Measurements from ENCODE around the gene ALMS1.
"Not testable (repeated sequence)": the region's sequence is repeated elsewhere in the genome, so short reads cannot be mapped to it uniquely, and the experiment has no call there.

Gene ALMS1

GRCh38 chr2:73402386-73403103, 16.9 kb downstream of the ALMS1 start:
- no peak for DNase-seq

DNA sequence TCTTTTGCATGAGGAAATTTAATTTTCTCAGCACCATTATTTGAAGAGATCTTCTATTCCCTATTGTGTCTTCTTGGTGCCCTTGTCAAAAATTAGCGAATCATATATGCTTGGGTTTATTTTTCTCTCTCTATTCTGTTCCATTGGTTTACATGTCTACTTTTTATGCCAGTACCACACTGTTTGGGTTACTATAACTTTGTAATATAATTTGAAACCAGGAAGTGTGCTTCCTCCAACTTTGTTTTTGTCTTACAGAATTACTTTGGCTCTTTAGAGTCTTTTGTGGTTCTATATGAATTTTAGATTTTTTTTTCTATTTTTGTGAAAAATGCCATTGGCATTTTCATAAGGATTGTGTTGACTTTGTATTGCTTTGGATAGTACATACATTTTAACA, 17.6 kb downstream of the ALMS1 start:
- DNase-seq, result no peak

- no peak for DNase-seq
These were observed 18.8 kb downstream of the ALMS1 start for GRCh38 chr2:73404409-73404808.

GRCh38 chr2:73406996-73407395, 21.4 kb downstream of the ALMS1 start:
- no peak for DNase-seq

DNA sequence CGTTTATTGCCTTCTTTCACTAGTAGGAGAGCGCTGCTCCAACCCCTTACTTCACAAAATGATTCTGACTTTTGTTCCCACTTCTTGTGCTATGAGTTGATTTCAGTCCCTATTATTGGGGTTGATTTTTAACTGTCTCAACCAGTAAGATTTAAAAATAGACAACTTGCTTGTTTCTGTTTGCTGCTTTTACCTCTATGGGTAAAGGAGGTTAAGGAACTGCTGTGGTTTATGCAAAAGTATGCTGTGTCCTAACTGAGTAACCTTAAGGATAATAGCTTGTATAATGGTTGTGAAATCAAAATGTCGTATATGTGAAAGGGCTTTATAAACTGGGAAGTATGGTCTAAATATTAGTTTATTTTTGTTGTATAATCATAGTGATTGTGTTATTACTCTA, 22.6 kb downstream of the ALMS1 start:
- no peak for DNase-seq

DNA sequence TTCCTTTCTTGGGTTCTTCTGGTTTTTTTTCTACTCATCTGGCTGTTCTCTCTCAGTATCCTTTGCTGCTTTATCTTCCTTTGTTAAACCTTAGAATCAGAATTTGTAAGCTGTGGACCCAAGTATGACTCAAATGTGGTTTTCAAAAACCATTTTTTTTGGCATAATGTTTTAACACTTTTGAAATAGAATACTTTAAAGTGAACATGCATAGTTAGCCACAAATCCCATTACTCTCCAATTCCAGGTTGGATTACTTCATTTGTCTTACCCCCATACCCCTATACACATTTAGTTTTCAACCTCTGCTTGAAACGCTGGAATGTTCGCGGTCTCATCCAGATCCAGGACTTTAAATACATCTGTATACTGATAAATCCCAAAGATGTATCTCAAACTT, 29.1 kb downstream of the ALMS1 start:
- no peak for DNase-seq

GRCh38 chr2:73415906-73416305, 30.3 kb downstream of the ALMS1 start:
- DNase-seq, result no peak

DNA sequence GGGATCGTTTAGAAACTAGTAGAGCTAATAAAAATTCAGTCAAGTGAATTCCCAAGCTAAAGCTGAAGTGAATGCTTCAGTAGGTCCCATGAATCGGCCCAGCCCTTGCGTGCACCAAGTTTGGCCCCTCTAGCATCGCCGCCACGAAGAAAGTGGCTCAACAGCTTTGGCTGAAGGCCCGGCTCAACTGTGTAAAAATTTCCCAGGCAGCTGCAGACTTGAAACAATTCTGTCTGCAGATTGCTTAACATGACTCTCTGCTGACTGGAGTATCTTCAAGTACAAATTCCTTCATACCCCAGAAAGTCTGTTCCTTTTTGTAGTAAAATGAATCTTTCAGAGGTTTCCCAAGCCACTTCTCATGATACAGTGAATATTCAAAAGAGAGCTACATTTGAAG, 32.7 kb downstream of the ALMS1 start:
- DNase-seq, result no peak

DNA sequence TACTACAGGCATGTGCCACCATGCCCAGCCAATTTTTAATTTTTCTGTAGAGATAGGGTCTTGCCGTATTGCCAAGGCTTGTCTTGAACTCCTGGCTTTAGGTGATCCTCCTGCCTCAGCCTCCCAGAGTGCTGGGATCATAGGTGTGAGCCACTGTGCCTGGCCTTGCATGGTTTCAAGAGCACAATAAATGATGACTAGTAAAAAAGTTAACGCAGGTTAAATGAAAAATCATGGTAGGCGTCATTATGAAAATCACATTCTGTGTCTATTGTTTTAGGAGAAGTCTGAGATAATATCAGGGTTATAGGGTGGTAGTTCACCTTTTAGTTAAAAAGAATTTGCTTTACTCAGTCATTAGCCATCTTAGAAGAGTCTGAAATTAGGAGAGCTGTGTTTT, 38.3 kb downstream of the ALMS1 start:
- no peak for DNase-seq

- DNase-seq, result no peak
These were observed 40.5 kb downstream of the ALMS1 start for GRCh38 chr2:73426176-73426575.

DNA sequence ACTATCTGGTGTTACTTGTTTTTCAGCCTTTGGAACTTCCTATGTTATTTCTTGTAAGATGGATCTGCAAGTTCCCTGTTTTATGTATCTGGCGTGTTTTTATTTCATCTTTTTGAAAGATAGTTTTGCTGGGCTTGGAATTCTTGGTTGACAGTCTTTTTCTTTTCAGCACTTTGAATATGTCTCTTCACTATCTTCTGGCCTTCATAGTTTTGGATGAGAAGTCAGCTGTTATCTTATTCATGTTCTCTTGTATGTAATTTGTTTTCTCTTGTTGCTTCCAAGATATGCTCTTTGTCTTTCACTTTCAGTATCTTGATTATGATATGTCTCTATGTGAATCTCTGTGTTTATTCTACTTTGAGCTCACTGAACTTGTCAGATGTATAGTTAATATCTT, 50.4 kb downstream of the ALMS1 start:
- DNase-seq, result no peak

- no peak for DNase-seq
These were observed 58.6 kb downstream of the ALMS1 start for GRCh38 chr2:73444202-73444601.

DNA sequence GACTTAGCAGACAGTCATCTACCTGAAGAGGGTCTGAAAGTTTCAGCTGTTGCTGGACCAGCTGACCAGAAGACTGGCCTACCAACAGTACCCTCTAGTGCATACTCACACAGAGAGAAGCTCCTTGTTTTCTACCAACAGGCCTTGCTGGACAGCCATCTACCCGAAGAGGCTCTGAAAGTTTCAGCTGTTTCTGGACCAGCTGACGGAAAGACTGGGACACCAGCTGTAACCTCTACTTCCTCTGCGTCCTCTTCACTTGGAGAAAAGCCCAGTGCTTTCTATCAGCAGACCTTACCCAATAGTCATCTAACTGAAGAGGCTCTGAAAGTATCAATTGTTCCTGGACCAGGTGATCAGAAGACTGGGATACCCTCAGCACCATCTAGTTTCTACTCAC, 63.2 kb downstream of the ALMS1 start:
- no peak for DNase-seq

GRCh38 chr2:73449404-73449803, 63.8 kb downstream of the ALMS1 start:
- no peak for DNase-seq

- no peak for DNase-seq
These were observed 65.8 kb downstream of the ALMS1 start for GRCh38 chr2:73451263-73451972.

DNA sequence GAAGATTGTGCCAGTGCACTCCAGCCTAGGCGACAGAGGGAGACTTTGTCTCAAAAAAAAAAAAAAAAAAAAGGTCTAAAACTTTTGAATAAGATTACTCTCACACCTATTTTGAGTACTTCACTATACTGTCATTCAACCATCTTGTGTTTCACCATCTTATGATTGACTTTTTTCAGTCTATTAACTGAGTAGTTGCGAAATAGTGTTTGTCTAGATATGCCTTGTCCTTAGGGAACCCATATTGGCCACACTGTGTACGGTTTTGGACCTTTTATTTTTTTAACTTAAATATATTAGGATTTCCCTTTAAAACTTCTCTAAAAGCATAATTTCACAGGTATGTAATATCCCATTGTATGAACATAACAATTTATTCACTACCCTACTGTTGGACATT, 72.3 kb downstream of the ALMS1 start:
- no peak for DNase-seq

GRCh38 chr2:73462388-73462787, 76.8 kb downstream of the ALMS1 start:
- DNase-seq, result not testable (repeated sequence)

- DNase-seq, result no peak
These were observed 82.7 kb downstream of the ALMS1 start for GRCh38 chr2:73468376-73468775.

DNA sequence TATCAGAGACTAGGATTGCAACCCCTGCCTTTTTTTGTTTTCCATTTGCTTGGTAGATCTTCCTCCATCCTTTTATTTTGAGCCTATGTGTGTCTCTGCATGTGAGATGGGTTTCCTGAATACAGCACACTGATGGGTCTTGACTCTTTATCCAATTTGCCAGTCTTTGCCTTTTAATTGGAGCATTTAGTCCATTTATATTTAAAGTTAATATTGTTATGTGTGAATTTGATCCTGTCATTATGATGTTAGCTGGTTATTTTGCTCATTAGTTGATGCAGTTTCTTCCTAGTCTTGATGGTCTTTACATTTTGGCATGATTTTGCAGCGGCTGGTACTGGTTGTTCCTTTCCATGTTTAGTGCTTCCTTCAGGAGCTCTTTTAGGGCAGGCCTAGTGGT, 98.2 kb downstream of the ALMS1 start:
- not testable (repeated sequence) for DNase-seq

DNA sequence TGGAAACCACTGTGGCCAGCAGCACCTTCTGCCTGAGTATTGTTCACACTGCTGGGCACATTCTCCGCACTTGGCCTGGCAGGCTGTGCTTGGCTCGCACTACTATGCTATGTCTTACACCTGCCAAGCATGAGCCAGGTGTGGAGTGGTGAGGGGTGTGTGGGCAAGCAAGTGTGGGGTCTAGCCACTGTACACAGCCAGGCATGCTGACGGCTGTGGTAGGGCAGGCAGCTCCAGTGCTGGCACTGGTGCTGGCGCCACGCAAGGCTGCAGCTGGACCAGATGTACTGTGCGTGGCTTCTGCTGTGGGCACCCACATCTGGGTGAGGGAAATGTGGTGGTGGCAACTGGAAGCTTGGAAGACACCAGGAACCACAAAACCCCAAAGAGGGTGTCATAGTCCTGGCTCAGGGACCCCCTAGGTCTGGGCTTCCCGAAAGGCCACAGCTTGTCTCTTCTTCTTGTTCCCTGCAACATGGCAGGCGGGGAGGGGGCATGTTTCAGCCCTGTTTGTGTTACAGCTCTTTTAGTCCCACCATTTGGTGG, 101.5 kb downstream of the ALMS1 start:
- DNase-seq, result no peak

DNA sequence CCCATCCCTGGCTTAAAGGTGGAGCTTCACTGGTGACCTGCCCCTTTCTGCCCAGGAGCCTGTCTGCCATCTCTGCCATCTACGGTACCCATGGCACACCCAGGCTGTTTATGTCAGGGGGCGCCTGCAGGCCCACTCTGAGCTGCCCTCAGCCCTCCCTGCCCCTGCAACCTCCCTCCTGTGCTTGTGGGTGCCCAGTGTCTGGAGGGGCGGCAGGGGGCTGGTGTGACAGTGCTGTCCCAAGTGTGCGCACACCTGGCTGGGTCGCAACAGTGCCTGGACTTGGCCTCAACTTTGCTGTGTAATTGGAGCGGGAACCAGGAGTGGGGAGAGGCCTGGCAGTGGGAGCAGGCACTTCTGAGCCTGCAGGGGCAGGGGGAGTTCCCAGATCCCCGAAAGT, 102.4 kb downstream of the ALMS1 start:
- DNase-seq, result no peak

DNA sequence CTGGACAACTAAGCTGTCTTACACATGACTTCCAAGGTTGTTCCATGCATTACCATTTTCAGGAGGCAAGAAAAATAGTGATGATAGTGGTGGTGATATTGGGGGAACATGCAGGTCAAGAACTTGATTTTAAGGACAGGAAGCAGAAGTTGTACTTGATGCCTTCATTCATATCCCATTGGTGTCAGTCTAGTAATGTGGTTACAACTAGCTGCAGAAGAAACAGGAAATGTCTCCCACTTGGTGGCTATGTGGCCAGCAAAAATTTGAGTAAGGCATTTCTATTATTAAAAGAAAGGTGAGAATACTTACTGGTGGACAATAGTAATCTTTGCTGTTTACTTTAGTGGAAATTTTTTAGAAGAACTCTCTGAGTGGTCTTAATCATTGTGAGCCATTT, 103.4 kb downstream of the ALMS1 start:
- no peak for DNase-seq

- no peak for DNase-seq
These were observed 108.4 kb downstream of the ALMS1 start for GRCh38 chr2:73494031-73494430.

GRCh38 chr2:73503992-73504570, 118.4 kb downstream of the ALMS1 start:
- DNase-seq, result no peak
